ENCODE results near the gene CACNG4. TPM values are rescaled to one million over a fixed set of nuclear protein-coding genes. Genes with fewer than 3 reads are reported as not detected.

Gene CACNG4
- total and polyA plus RNA-seq, 8 donors, result 0.09 to 4.2 (median 0.32) TPM

GRCh38 chr17:66994361-66994760 is 29.9 kb downstream of the CACNG4 start:
- no peaks in the 10 kb centered on the region for H3K9me3 ChIP-seq
- no peaks in the 10 kb centered on the region for H3K27me3 ChIP-seq
- WGBS, 2 donors, result 83 to 90% methylated on average over 8 of the region's 8 CpGs
- no peak overlapping the region for H3K27ac ChIP-seq
- H3K4me1 ChIP-seq, result no peaks in the 10 kb centered on the region
- FAIRE-seq, result no peak
- no peak for TF ChIP-seq CTCF (IDR thresholded peaks at IDR 0.05)
- no peak for DNase-seq
- intact Hi-C loops (cut with DNase I), result no loop called here
- no peak overlapping the region for H3K4me3 ChIP-seq
- no peaks in the 10 kb centered on the region for H3K36me3 ChIP-seq
- peak in 1 of 4 donors; percentile 11 for ATAC-seq

GRCh38 chr17:66994930-66995535 is 30.5 kb downstream of the CACNG4 start:
- H3K4me1 ChIP-seq, result no peaks in the 10 kb centered on the region
- no peaks in the 10 kb centered on the region for H3K36me3 ChIP-seq
- no peaks in the 10 kb centered on the region for H3K9me3 ChIP-seq
- DNase-seq, result no peak
- no peak overlapping the region for H3K4me3 ChIP-seq
- H3K27me3 ChIP-seq, result no peaks in the 10 kb centered on the region
- FAIRE-seq, result no peak
- no peak for TF ChIP-seq CTCF (IDR thresholded peaks at IDR 0.05)
- intact Hi-C loops (cut with DNase I), result no loop called here
- no peak overlapping the region for H3K27ac ChIP-seq
- no peak for ATAC-seq
- WGBS, 2 donors, result 69 to 76% methylated on average over 12 of the region's 12 CpGs

- no peaks in the 10 kb centered on the region for H3K4me1 ChIP-seq
- WGBS, 2 donors, result 85 to 92% methylated on average over 7 of the region's 7 CpGs
Observed at GRCh38 chr17:66995944-66996343, 31.4 kb downstream of the CACNG4 start.

GRCh38 chr17:66996926-66997325 is 32.4 kb downstream of the CACNG4 start:
- no peaks in the 10 kb centered on the region for H3K9me3 ChIP-seq
- H3K4me1 ChIP-seq, result no peaks in the 10 kb centered on the region
- no peaks in the 10 kb centered on the region for H3K27me3 ChIP-seq
- WGBS, 2 donors, result 85 to 99% methylated on average over 5 of the region's 5 CpGs
- H3K36me3 ChIP-seq, result no peaks in the 10 kb centered on the region
- no peak overlapping the region for H3K27ac ChIP-seq
- DNase-seq, result no peak
- no peak for ATAC-seq
- TF ChIP-seq CTCF (IDR thresholded peaks at IDR 0.05), result no peak
- FAIRE-seq, result no peak
- no peak overlapping the region for H3K4me3 ChIP-seq
- intact Hi-C loops (cut with DNase I), result no loop called here

More at GRCh38 chr17:66995944-66996343, 31.4 kb downstream of the CACNG4 start:
- no peaks in the 10 kb centered on the region for H3K9me3 ChIP-seq
- intact Hi-C loops (cut with DNase I), result no loop called here
- no peaks in the 10 kb centered on the region for H3K27me3 ChIP-seq
- H3K4me3 ChIP-seq, result no peak overlapping the region
- DNase-seq, result no peak
- no peak for TF ChIP-seq CTCF (IDR thresholded peaks at IDR 0.05)
- no peak for FAIRE-seq
- no peak for ATAC-seq
- no peak overlapping the region for H3K27ac ChIP-seq
- H3K36me3 ChIP-seq, result no peaks in the 10 kb centered on the region

- Histone ChIP-seq H3K4me1 (no peaks in the 10 kb centered on the region), H3K27me3 (no peaks in the 10 kb centered on the region), H3K4me3 (no peak overlapping the region), H3K36me3 (no peaks in the 10 kb centered on the region), H3K9me3 (no peaks in the 10 kb centered on the region), H3K27ac (no peak overlapping the region)
- FAIRE-seq, result no peak
- 83 to 84% methylated on average over 2 of the region's 2 CpGs for WGBS, 2 donors
- TF ChIP-seq CTCF (IDR thresholded peaks at IDR 0.05), result no peak
- ATAC-seq, result no peak
- no peak for DNase-seq
- intact Hi-C loops (cut with DNase I), result no loop called here
Observed at GRCh38 chr17:67003231-67003630, 38.7 kb downstream of the CACNG4 start.

All from pancreas (tissue), 10 donors.